ENCODE measurements around the gene CFAP45. TPM values are rescaled to one million over a fixed set of nuclear protein-coding genes. Genes with fewer than 3 reads are reported as not detected.

CFAP45 gene
- polyA plus RNA-seq, 3 donors, result 0.12 to 1.0 TPM; not detected in 1

GRCh38 chr1:159942632-159943277 lies 42.8 kb upstream of the CFAP45 start:
- peaks cover 0 to 8% (median 0%) of the 10 kb centered on the region in 7 donors for H3K9me3 Mint-ChIP-seq
- peaks cover 6 to 23% of the 10 kb centered on the region in 2 donors for H3K27me3 ChIP-seq (ENCODE audit: control insufficient read depth in 2 of 2, insufficient read depth in 2 of 2, low read length in 2 of 2)
- peak in 1 of 3 donors; percentile 0 for DNase-seq
- TF ChIP-seq CTCF (IDR thresholded peaks at IDR 0.05), result no peak
- no peak overlapping the region for H3K4me2 ChIP-seq (replicated peaks; ENCODE audit: extremely low read depth, low read length, poor library complexity, severe bottlenecking)
- no peaks in the 10 kb centered on the region for H3K36me3 ChIP-seq (replicated peaks in 1 of 2; ENCODE audit: control insufficient read depth in 1 of 2, insufficient read depth in 2 of 2, low read length in 2 of 2)
- H3K79me2 ChIP-seq (ENCODE audit: insufficient read depth, low read length), result peaks cover 49% of the 10 kb centered on the region
- H3K36me3 Mint-ChIP-seq, result peaks cover 0 to 12% of the 10 kb centered on the region in 2 donors
- no peaks in the 10 kb centered on the region for H3K9me3 ChIP-seq (replicated peaks in 1 of 2; ENCODE audit: control insufficient read depth in 1 of 2, insufficient read depth in 1 of 2, low read length in 2 of 2)
- H3K27ac Mint-ChIP-seq, result no peak overlapping the region
- no peak overlapping the region for H3K4me3 ChIP-seq (replicated peaks in 1 of 3; ENCODE audit: low read depth in 2 of 3, low read length in 3 of 3)
- WGBS (ENCODE audit: insufficient coverage), result 89% methylated on average over 3 of the region's 15 CpGs
- H3K4me3 Mint-ChIP-seq, result no peak overlapping the region
- H3K4me1 ChIP-seq (ENCODE audit: control insufficient read depth in 1 of 2, insufficient read depth in 2 of 2, low read length in 2 of 2), result peaks cover 34 to 49% of the 10 kb centered on the region in 2 donors
- no peaks in the 10 kb centered on the region for H4K20me1 ChIP-seq (ENCODE audit: insufficient read depth, low read length)
- peaks cover 19 to 31% (median 23%) of the 10 kb centered on the region in 3 donors for H3K27me3 Mint-ChIP-seq (ENCODE audit: low read depth in 3 of 3)
- H3K27ac ChIP-seq (ENCODE audit: low read depth in 1 of 2, low read length in 2 of 2), result no peak overlapping the region
- H2AFZ ChIP-seq (ENCODE audit: insufficient read depth, low read depth, low read length, poor library complexity, severe bottlenecking), result no peak overlapping the region
- intact Hi-C loops (cut with micrococcal nuclease), result no loop called here
- no peak overlapping the region for H3K9ac ChIP-seq (ENCODE audit: insufficient read depth, low read length, poor library complexity, severe bottlenecking)
- peaks cover 61% of the 10 kb centered on the region for H3K4me1 Mint-ChIP-seq

GRCh38 chr1:159941591-159942560 lies 41.9 kb upstream of the CFAP45 start:
- Histone ChIP-seq H3K27ac (ENCODE audit: low read depth in 1 of 2, low read length in 2 of 2) (no peak overlapping the region), H3K9me3 (replicated peaks in 1 of 2; ENCODE audit: control insufficient read depth in 1 of 2, insufficient read depth in 1 of 2, low read length in 2 of 2) (no peaks in the 10 kb centered on the region), H3K9ac (ENCODE audit: insufficient read depth, low read length, poor library complexity, severe bottlenecking) (no peak overlapping the region), H3K79me2 (ENCODE audit: insufficient read depth, low read length) (peaks cover 57% of the 10 kb centered on the region), H4K20me1 (ENCODE audit: insufficient read depth, low read length) (no peaks in the 10 kb centered on the region), H3K4me1 (ENCODE audit: control insufficient read depth in 1 of 2, insufficient read depth in 2 of 2, low read length in 2 of 2) (peaks cover 43 to 58% of the 10 kb centered on the region in 2 donors), H3K27me3 (ENCODE audit: control insufficient read depth in 2 of 2, insufficient read depth in 2 of 2, low read length in 2 of 2) (peaks cover 6 to 23% of the 10 kb centered on the region in 2 donors), H3K36me3 (replicated peaks in 1 of 2; ENCODE audit: control insufficient read depth in 1 of 2, insufficient read depth in 2 of 2, low read length in 2 of 2) (no peaks in the 10 kb centered on the region), H3K4me2 (replicated peaks; ENCODE audit: extremely low read depth, low read length, poor library complexity, severe bottlenecking) (no peak overlapping the region), H3K4me3 (replicated peaks in 1 of 3; ENCODE audit: low read depth in 2 of 3, low read length in 3 of 3) (no peak overlapping the region), H2AFZ (ENCODE audit: insufficient read depth, low read depth, low read length, poor library complexity, severe bottlenecking) (no peak overlapping the region)
- no peak for DNase-seq
- 89% methylated on average over 8 of the region's 15 CpGs for WGBS (ENCODE audit: insufficient coverage)
- Mint-ChIP-seq H3K27me3 (ENCODE audit: low read depth in 3 of 3) (peaks cover 19 to 31% (median 23%) of the 10 kb centered on the region in 3 donors), H3K36me3 (peaks cover 0 to 9% of the 10 kb centered on the region in 2 donors), H3K27ac (peak overlapping the region in 1 of 7 donors; percentile 15), H3K4me1 (peaks cover 70% of the 10 kb centered on the region), H3K9me3 (peaks cover 0 to 8% (median 0%) of the 10 kb centered on the region in 7 donors), H3K4me3 (no peak overlapping the region)
- TF ChIP-seq CTCF (IDR thresholded peaks at IDR 0.05), result no peak
- intact Hi-C loops (cut with micrococcal nuclease), result no loop called here

Measured in CD14-positive monocyte (primary cell).